HepG2 (cell line): ENCODE results near the gene CR1L. TPM values are rescaled to one million over a fixed set of nuclear protein-coding genes. Genes with fewer than 3 reads are reported as not detected.

Experiments
- ATRX ChIP-seq: sonication (generic); formaldehyde crosslinking; IDR thresholded peaks from 2 replicates; pipeline ENCODE4 v1.4.0; 2020; ENCODE audit warnings: missing genetic modification reagents, borderline replicate concordance
- CBX5 ChIP-seq: sonication (generic); formaldehyde crosslinking; IDR thresholded peaks from 2 replicates; pipeline ENCODE4 v1.4.0; 2020; ENCODE audit warnings: missing genetic modification reagents, borderline replicate concordance
- CENPX ChIP-seq: sonication (generic); formaldehyde crosslinking; IDR thresholded peaks from 2 replicates; pipeline ENCODE4 v1.9.0; 2021; ENCODE audit warnings: mild to moderate bottlenecking, missing genetic modification reagents, moderate library complexity
- HES4 ChIP-seq: sonication (generic); formaldehyde crosslinking; IDR thresholded peaks from 2 replicates; pipeline ENCODE4 v1.9.0; 2021; ENCODE audit warnings: mild to moderate bottlenecking, missing genetic modification reagents, borderline replicate concordance
- HOXA5 ChIP-seq: sonication (generic); formaldehyde crosslinking; IDR thresholded peaks from 2 replicates; pipeline ENCODE4 v1.4.0; 2020; ENCODE audit warnings: missing genetic modification reagents
- IKZF4 ChIP-seq: sonication (generic); formaldehyde crosslinking; IDR thresholded peaks from 2 replicates; pipeline ENCODE4 v1.5.1; 2020; ENCODE audit warnings: borderline replicate concordance, mild to moderate bottlenecking, low read depth, missing genetic modification reagents; ENCODE audit errors: not compliant biosample characterization
- KDM4B ChIP-seq: sonication (generic); formaldehyde crosslinking; IDR thresholded peaks from 2 replicates; pipeline ENCODE4 v1.4.0; 2020; ENCODE audit warnings: missing genetic modification reagents
- MAFG ChIP-seq: sonication (generic); formaldehyde crosslinking; IDR thresholded peaks from 2 replicates; pipeline ENCODE4 v1.5.1; 2020; ENCODE audit warnings: mild to moderate bottlenecking, missing genetic modification reagents
- MYNN ChIP-seq: sonication (generic); formaldehyde crosslinking; IDR thresholded peaks from 2 replicates; pipeline ENCODE4 v1.4.0; 2020; ENCODE audit warnings: mild to moderate bottlenecking, low read depth, missing genetic modification reagents
- MZF1 ChIP-seq: sonication (generic); formaldehyde crosslinking; IDR thresholded peaks from 2 replicates; pipeline ENCODE4 v1.8.1; 2023; ENCODE audit warnings: mild to moderate bottlenecking, missing genetic modification reagents, borderline replicate concordance
- SATB2 ChIP-seq: sonication (generic); formaldehyde crosslinking; IDR thresholded peaks from 2 replicates; pipeline ENCODE4 v1.5.0; 2020; ENCODE audit warnings: missing genetic modification reagents
- SCMH1 ChIP-seq: sonication (generic); formaldehyde crosslinking; IDR thresholded peaks from 2 replicates; pipeline ENCODE4 v1.9.0; 2021; ENCODE audit warnings: missing genetic modification reagents, mild to moderate bottlenecking, borderline replicate concordance
- TRIM24 ChIP-seq: sonication (generic); formaldehyde crosslinking; IDR thresholded peaks from 2 replicates; pipeline ENCODE4 v1.8.0; 2022; ENCODE audit warnings: mild to moderate bottlenecking, missing genetic modification reagents
- ZBTB8A ChIP-seq: sonication (generic); formaldehyde crosslinking; IDR thresholded peaks from 2 replicates; pipeline ENCODE4 v1.4.0; 2020; ENCODE audit warnings: mild to moderate bottlenecking, low read depth, missing genetic modification reagents, borderline replicate concordance
- ZNF143 ChIP-seq: sonication (generic); formaldehyde crosslinking; IDR thresholded peaks from 2 replicates; pipeline ENCODE4 v1.4.0; 2020; ENCODE audit warnings: missing genetic modification reagents
- ZNF598 ChIP-seq: sonication (generic); formaldehyde crosslinking; IDR thresholded peaks from 2 replicates; pipeline ENCODE4 v1.5.1; 2020; ENCODE audit warnings: mild to moderate bottlenecking, missing genetic modification reagents, borderline replicate concordance
- ZNF746 ChIP-seq: sonication (generic); formaldehyde crosslinking; IDR thresholded peaks from 2 replicates; pipeline ENCODE4 v1.8.0; 2022; ENCODE audit warnings: mild to moderate bottlenecking, missing genetic modification reagents
- ZNF788 ChIP-seq: sonication (generic); formaldehyde crosslinking; IDR thresholded peaks from 2 replicates; pipeline ENCODE4 v1.5.0; 2020; ENCODE audit warnings: mild to moderate bottlenecking, missing genetic modification reagents, borderline replicate concordance
- polyA plus RNA-seq, 8 experiments: library from polyadenylated mRNA; depleted of rRNA in 3 of 8; stranded (reverse) in 7 of 8; unstranded in 1 of 8; fragments of >200 nt; fragmentation: Illumina TruSeq in 4 of 8; extraction: Trizol in 4 of 8; gene quantifications; 2 replicates each; pipeline versions ENCODE4 v1.2.1 to v1.2.3, GENCODE V29; 2011 to 2016; ENCODE audit warnings: low read depth in 4 of 8, missing spikeins in 1 of 8, mixed read lengths in 1 of 8; ENCODE audit not compliant: insufficient read depth in 1 of 8
- total RNA-seq, 5 experiments: library from RNA; depleted of rRNA; stranded (reverse); fragments of >200 nt; fragmentation: Illumina TruSeq; extraction: Trizol; gene quantifications; 2 replicates each; pipeline ENCODE4 v1.2.3, GENCODE V29; 2016; ENCODE audit warnings: low read depth in 1 of 5
- TF ChIP-seq, protein P1 (sequence below): sonication (generic); formaldehyde crosslinking; IDR thresholded peaks from 2 replicates; pipeline ENCODE4 v1.4.0; 2020; ENCODE audit warnings: missing genetic modification reagents
- TF ChIP-seq, protein P2 (sequence below): sonication (generic); formaldehyde crosslinking; IDR thresholded peaks from 2 replicates; pipeline ENCODE4 v1.4.0; 2020; ENCODE audit warnings: low read depth, mild to moderate bottlenecking, missing genetic modification reagents
- TF ChIP-seq, protein P3 (sequence below): sonication (generic); formaldehyde crosslinking; IDR thresholded peaks from 2 replicates; pipeline ENCODE4 v1.4.0; 2020; ENCODE audit warnings: mild to moderate bottlenecking, missing genetic modification reagents
- TF ChIP-seq, protein P4 (sequence below): sonication (generic); formaldehyde crosslinking; IDR thresholded peaks from 2 replicates; pipeline ENCODE4 v1.5.0; 2020; ENCODE audit warnings: missing genetic modification reagents, mild to moderate bottlenecking, borderline replicate concordance
- TF ChIP-seq, protein P5 (sequence below): IDR thresholded peaks from 2 replicates; pipeline ENCODE4 v1.6.1; 2012; ENCODE audit warnings: inconsistent platforms

Gene CR1L
- total and polyA plus RNA-seq, 2 of the 13 experiments (the other 11 are each of a cell fraction or from before 2014, with no cell fraction given), result not detected

DNA sequence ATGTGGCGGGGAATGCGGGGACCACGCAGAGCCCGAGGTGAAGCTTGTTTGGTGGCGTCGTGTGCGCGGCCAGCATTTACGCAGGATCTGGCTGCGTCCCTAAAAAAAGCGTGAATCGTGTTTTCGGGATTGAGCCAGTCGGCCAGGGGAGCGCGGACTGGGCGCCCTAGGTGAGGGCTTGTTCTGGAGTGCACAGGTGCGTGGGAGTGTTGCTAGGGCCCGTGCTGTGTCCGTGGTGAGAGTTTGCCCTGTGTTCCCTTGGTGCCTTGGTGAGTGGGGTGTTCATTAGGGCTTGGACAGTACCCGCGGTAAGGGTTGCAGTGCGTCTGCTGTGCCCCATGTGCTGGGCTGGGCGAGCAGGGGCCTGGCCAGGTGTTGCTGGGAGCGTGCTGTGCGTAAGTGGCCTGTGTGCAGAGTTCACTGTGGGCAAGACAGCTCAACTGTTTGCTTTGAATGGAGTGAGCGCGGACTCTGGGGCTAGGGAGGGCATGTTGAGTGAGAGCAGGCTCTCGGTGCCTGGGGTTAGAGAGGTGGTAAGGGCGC is 107.6 kb downstream of the CR1L start (continued):
- TF ChIP-seq, protein P1, sequence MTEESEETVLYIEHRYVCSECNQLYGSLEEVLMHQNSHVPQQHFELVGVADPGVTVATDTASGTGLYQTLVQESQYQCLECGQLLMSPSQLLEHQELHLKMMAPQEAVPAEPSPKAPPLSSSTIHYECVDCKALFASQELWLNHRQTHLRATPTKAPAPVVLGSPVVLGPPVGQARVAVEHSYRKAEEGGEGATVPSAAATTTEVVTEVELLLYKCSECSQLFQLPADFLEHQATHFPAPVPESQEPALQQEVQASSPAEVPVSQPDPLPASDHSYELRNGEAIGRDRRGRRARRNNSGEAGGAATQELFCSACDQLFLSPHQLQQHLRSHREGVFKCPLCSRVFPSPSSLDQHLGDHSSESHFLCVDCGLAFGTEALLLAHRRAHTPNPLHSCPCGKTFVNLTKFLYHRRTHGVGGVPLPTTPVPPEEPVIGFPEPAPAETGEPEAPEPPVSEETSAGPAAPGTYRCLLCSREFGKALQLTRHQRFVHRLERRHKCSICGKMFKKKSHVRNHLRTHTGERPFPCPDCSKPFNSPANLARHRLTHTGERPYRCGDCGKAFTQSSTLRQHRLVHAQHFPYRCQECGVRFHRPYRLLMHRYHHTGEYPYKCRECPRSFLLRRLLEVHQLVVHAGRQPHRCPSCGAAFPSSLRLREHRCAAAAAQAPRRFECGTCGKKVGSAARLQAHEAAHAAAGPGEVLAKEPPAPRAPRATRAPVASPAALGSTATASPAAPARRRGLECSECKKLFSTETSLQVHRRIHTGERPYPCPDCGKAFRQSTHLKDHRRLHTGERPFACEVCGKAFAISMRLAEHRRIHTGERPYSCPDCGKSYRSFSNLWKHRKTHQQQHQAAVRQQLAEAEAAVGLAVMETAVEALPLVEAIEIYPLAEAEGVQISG (CRISPR knock-in tag), result peak; percentile 46; the same call in 1 of the 2 replicates
- TF ChIP-seq, protein P2, sequence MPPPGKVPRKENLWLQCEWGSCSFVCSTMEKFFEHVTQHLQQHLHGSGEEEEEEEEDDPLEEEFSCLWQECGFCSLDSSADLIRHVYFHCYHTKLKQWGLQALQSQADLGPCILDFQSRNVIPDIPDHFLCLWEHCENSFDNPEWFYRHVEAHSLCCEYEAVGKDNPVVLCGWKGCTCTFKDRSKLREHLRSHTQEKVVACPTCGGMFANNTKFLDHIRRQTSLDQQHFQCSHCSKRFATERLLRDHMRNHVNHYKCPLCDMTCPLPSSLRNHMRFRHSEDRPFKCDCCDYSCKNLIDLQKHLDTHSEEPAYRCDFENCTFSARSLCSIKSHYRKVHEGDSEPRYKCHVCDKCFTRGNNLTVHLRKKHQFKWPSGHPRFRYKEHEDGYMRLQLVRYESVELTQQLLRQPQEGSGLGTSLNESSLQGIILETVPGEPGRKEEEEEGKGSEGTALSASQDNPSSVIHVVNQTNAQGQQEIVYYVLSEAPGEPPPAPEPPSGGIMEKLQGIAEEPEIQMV (CRISPR knock-in tag), result peak; percentile 80
- no peak for TF ChIP-seq CENPX (CRISPR knock-in tag)
- TF ChIP-seq, protein P3, sequence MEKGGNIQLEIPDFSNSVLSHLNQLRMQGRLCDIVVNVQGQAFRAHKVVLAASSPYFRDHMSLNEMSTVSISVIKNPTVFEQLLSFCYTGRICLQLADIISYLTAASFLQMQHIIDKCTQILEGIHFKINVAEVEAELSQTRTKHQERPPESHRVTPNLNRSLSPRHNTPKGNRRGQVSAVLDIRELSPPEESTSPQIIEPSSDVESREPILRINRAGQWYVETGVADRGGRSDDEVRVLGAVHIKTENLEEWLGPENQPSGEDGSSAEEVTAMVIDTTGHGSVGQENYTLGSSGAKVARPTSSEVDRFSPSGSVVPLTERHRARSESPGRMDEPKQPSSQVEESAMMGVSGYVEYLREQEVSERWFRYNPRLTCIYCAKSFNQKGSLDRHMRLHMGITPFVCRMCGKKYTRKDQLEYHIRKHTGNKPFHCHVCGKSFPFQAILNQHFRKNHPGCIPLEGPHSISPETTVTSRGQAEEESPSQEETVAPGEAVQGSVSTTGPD (CRISPR knock-in tag), result no peak
- no peak for TF ChIP-seq HES4 (CRISPR knock-in tag)
- TF ChIP-seq IKZF4 (CRISPR knock-in tag), result no peak
- TF ChIP-seq SATB2, result no peak
- TF ChIP-seq CBX5 (CRISPR knock-in tag), result peak; percentile 72; the same call in 1 of the 2 replicates
- TF ChIP-seq TRIM24 (CRISPR knock-in tag), result no peak
- no peak for TF ChIP-seq ZBTB8A
- TF ChIP-seq MZF1 (CRISPR knock-in tag), result no peak
- TF ChIP-seq, protein P4, sequence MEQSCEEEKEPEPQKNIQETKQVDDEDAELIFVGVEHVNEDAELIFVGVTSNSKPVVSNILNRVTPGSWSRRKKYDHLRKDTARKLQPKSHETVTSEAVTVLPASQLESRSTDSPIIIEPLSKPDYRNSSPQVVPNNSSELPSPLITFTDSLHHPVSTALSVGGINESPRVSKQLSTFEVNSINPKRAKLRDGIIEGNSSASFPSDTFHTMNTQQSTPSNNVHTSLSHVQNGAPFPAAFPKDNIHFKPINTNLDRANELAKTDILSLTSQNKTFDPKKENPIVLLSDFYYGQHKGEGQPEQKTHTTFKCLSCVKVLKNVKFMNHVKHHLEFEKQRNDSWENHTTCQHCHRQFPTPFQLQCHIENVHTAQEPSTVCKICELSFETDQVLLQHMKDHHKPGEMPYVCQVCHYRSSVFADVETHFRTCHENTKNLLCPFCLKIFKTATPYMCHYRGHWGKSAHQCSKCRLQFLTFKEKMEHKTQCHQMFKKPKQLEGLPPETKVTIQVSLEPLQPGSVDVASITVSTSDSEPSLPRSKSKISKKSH, result no peak; the same call in 1 of the 2 replicates
- TF ChIP-seq ZNF143 (CRISPR knock-in tag), result peak; percentile 63; the same call in 1 of the 2 replicates
- TF ChIP-seq ATRX (CRISPR knock-in tag), result no peak
- TF ChIP-seq, protein P5, sequence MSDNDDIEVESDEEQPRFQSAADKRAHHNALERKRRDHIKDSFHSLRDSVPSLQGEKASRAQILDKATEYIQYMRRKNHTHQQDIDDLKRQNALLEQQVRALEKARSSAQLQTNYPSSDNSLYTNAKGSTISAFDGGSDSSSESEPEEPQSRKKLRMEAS, result peak; percentile 96
- TF ChIP-seq ZNF598 (CRISPR knock-in tag), result no peak
- TF ChIP-seq MAFG (CRISPR knock-in tag), result no peak
- no peak for TF ChIP-seq ZNF746 (CRISPR knock-in tag)
- no peak; the same call in 1 of the 2 replicates for TF ChIP-seq HOXA5 (CRISPR knock-in tag)
- TF ChIP-seq ZNF788 (CRISPR knock-in tag), result no peak
- no peak for TF ChIP-seq SCMH1
- TF ChIP-seq MYNN (CRISPR knock-in tag), result no peak
- TF ChIP-seq KDM4B, result no peak
